GM12891 (cell line): ENCODE data around the gene TNRC6C.

Source experiments
- POLR2A ChIP-seq: IDR thresholded peaks from 2 replicates; pipeline ENCODE4 v1.6.1; 2011; ENCODE audit warnings: low read depth, low read length, control low read depth
- POLR2AphosphoS5 ChIP-seq: IDR thresholded peaks from 2 replicates; pipeline ENCODE4 v1.6.1; 2011; ENCODE audit warnings: low read depth, low read length, control low read depth
- SPI1 ChIP-seq: IDR thresholded peaks from 2 replicates; pipeline ENCODE4 v1.6.1; 2011; ENCODE audit warnings: low read depth, low read length, control low read depth

- TF ChIP-seq POLR2AphosphoS5 (no peak), POLR2A (no peak), SPI1 (no peak)
Observed at GRCh38 chr17:78148286-78149016, 189.9 kb downstream of the TNRC6C start.
